H1 (cell line): Measurements from ENCODE around the gene ZC3H8. TPM values are rescaled to one million over a fixed set of nuclear protein-coding genes. Genes with fewer than 3 reads are reported as not detected.

Experiments used
- CTCF ChIA-PET: fragments of 300-600 bp; sonication (Branson Sonifier 250); formaldehyde crosslinking; loops from one replicate; lab custom pipeline; 2021; ENCODE audit not compliant: partially characterized antibody; lab: Charles Lee
- POLR2A ChIA-PET: fragments of 300-600 bp; sonication (Branson Sonifier 250); formaldehyde crosslinking; loops from one replicate; lab custom pipeline; 2021; ENCODE audit warnings: inconsistent platforms; ENCODE audit not compliant: partially characterized antibody; lab: Charles Lee
- DNase-seq, 2 experiments: peaks; one replicate each; pipeline versions ENCODE4 v3.0.0 to v3.0.0-alpha.2; 2010 to 2022; ENCODE audit warnings: low spot score in 2 of 2, low read depth in 1 of 2, mixed read lengths in 1 of 2
- FAIRE-seq: peaks from 2 replicates; lab custom pipeline; 2011; peaks lifted over from hg19 to GRCh38; lab: Jason Lieb, UNC
- H2AFZ ChIP-seq: 2 replicates; pipeline ENCODE4 v1.8.1; 2012; ENCODE audit warnings: low read length, inconsistent platforms
- H2AK5ac ChIP-seq: 2 replicates; pipeline ENCODE4 v1.6.1; 2013; ENCODE audit warnings: low read depth, low read length
- H2BK120ac ChIP-seq: replicated peaks from 2 replicates; pipeline ENCODE3; 2013; ENCODE audit warnings: low read depth, low read length, inconsistent platforms
- H2BK12ac ChIP-seq: 2 replicates; pipeline ENCODE4 v1.6.1; 2013; ENCODE audit warnings: low read depth, low read length
- H2BK15ac ChIP-seq: 2 replicates; pipeline ENCODE4 v1.6.1; 2013; ENCODE audit warnings: low read length
- H2BK20ac ChIP-seq: 2 replicates; pipeline ENCODE4 v1.6.1; 2013; ENCODE audit warnings: low read length
- H2BK5ac ChIP-seq: 2 replicates; pipeline ENCODE4 v1.6.1; 2013; ENCODE audit warnings: low read depth, low read length
- H3K14ac ChIP-seq: 2 replicates; pipeline ENCODE4 v1.6.1; 2013; ENCODE audit warnings: inconsistent platforms; ENCODE audit not compliant: insufficient read length
- H3K18ac ChIP-seq: 2 replicates; pipeline ENCODE4 v1.6.1; 2013; ENCODE audit warnings: low read length; ENCODE audit errors: extremely low read depth
- H3K23ac ChIP-seq: 2 replicates; pipeline ENCODE4 v1.6.1; 2013; ENCODE audit warnings: inconsistent platforms; ENCODE audit not compliant: insufficient read length
- H3K23me2 ChIP-seq: 2 replicates; pipeline ENCODE4 v1.6.1; 2013; ENCODE audit warnings: low read depth, low read length
- H3K27ac ChIP-seq: 2 replicates; pipeline ENCODE4 v1.6.1; 2011; ENCODE audit warnings: low read depth, low read length, inconsistent platforms
- H3K27me3 ChIP-seq, 4 experiments: replicated peaks in 1 of 4; 1 replicate in 1 of 4; 2 replicates in 3 of 4; pipeline versions ENCODE4 v1.6.1 to v1.8.1; 2011 to 2013; ENCODE audit warnings: low read length in 3 of 4, mild to moderate bottlenecking in 3 of 4, inconsistent platforms in 2 of 4, mixed read lengths in 2 of 4, moderate library complexity in 1 of 4; ENCODE audit not compliant: control insufficient read depth in 3 of 4, insufficient read depth in 3 of 4; ENCODE audit errors: extremely low read depth in 1 of 4
- H3K36me3 ChIP-seq, 4 experiments: 2 replicates each; pipeline versions ENCODE4 v1.6.1 to v1.8.1; 2011 to 2013; ENCODE audit warnings: mild to moderate bottlenecking in 4 of 4, low read length in 3 of 4, moderate library complexity in 2 of 4, control low read depth in 1 of 4, inconsistent platforms in 1 of 4; ENCODE audit not compliant: insufficient read depth in 4 of 4, control insufficient read depth in 2 of 4
- H3K4ac ChIP-seq: replicated peaks from 2 replicates; pipeline ENCODE3; 2013; ENCODE audit warnings: low read length, low read depth, mixed read lengths, inconsistent platforms; ENCODE audit not compliant: insufficient read length
- H3K4me1 ChIP-seq, 4 experiments: replicated peaks in 1 of 4; 1 replicate in 1 of 4; 2 replicates in 3 of 4; pipeline versions ENCODE4 v1.6.1 to v1.8.1; 2011 to 2013; ENCODE audit warnings: low read length in 3 of 4, inconsistent platforms in 2 of 4, mixed read lengths in 1 of 4; ENCODE audit not compliant: insufficient read depth in 4 of 4, control insufficient read depth in 3 of 4
- H3K4me2 ChIP-seq, 2 experiments: 2 replicates each; pipeline versions ENCODE4 v1.6.1 to v1.8.1; 2011 to 2013; ENCODE audit warnings: low read depth in 2 of 2, low read length in 2 of 2, control low read depth in 1 of 2, inconsistent platforms in 1 of 2, mild to moderate bottlenecking in 1 of 2; ENCODE audit not compliant: insufficient read depth in 1 of 2
- H3K4me3 ChIP-seq, 4 experiments: fragments of 200-600, 300-600 bp in 1 of 4; sonication (generic), shearing (Covaris generic), sonication (Bioruptor Twin) in 1 of 4; 2 replicates each; pipeline versions ENCODE4 v1.5.1 to v1.8.1; 2011 to 2016; ENCODE audit warnings: low read length in 4 of 4, low read depth in 3 of 4, control low read depth in 2 of 4, inconsistent platforms in 2 of 4, mild to moderate bottlenecking in 2 of 4, mixed read lengths in 1 of 4, moderate library complexity in 1 of 4; ENCODE audit not compliant: insufficient read depth in 2 of 4; ENCODE audit errors: extremely low read depth in 1 of 4
- H3K56ac ChIP-seq: replicated peaks from 2 replicates; pipeline ENCODE3; 2013; ENCODE audit warnings: low read depth, mild to moderate bottlenecking, mixed read lengths, low read length, inconsistent platforms; ENCODE audit not compliant: insufficient read length
- H3K79me1 ChIP-seq: 2 replicates; pipeline ENCODE4 v1.6.1; 2013; ENCODE audit warnings: low read depth, low read length, control low read depth
- H3K79me2 ChIP-seq, 2 experiments: 2 replicates each; pipeline versions ENCODE4 v1.6.1 to v1.8.1; 2012 to 2013; ENCODE audit warnings: low read length in 2 of 2, mild to moderate bottlenecking in 2 of 2, inconsistent platforms in 1 of 2; ENCODE audit not compliant: insufficient read depth in 2 of 2, control insufficient read depth in 1 of 2
- H3K9ac ChIP-seq, 4 experiments: replicated peaks in 1 of 4; 1 replicate in 1 of 4; 2 replicates in 3 of 4; pipeline versions ENCODE4 v1.6.1 to v1.8.1; 2011 to 2013; ENCODE audit warnings: low read depth in 3 of 4, low read length in 3 of 4, control low read depth in 2 of 4, mild to moderate bottlenecking in 2 of 4, moderate library complexity in 2 of 4, inconsistent platforms in 1 of 4; ENCODE audit errors: extremely low read depth in 1 of 4
- H3K9me3 ChIP-seq, 2 experiments: 2 replicates each; pipeline versions ENCODE4 v1.6.1 to v1.8.1; 2012 to 2013; ENCODE audit warnings: mild to moderate bottlenecking in 2 of 2, moderate library complexity in 2 of 2, control low read depth in 1 of 2, inconsistent platforms in 1 of 2, low read depth in 1 of 2, low read length in 1 of 2, mixed read lengths in 1 of 2; ENCODE audit not compliant: insufficient read depth in 2 of 2
- H4K20me1 ChIP-seq, 2 experiments: replicated peaks in 1 of 2; 2 replicates each; pipeline versions ENCODE3 to v1.8.1; 2011 to 2013; ENCODE audit warnings: inconsistent platforms in 2 of 2, low read length in 2 of 2, mild to moderate bottlenecking in 1 of 2; ENCODE audit not compliant: insufficient read depth in 2 of 2, control insufficient read depth in 1 of 2
- H4K5ac ChIP-seq: 2 replicates; pipeline ENCODE4 v1.6.1; 2013; ENCODE audit warnings: low read length, low read depth, mixed read lengths, inconsistent platforms; ENCODE audit not compliant: insufficient read length
- H4K8ac ChIP-seq: 2 replicates; pipeline ENCODE4 v1.8.0; 2013; ENCODE audit warnings: mild to moderate bottlenecking, moderate library complexity, low read length, inconsistent platforms; ENCODE audit not compliant: insufficient read depth; ENCODE audit errors: extremely low read depth
- H4K91ac ChIP-seq: replicated peaks from 2 replicates; pipeline ENCODE3; 2013; ENCODE audit warnings: low read length, mixed read lengths, inconsistent platforms; ENCODE audit not compliant: insufficient read length
- HDAC2 ChIP-seq, 2 experiments: fragments of 300-600 bp in 1 of 2; sonication (generic) in 1 of 2; IDR thresholded peaks; 2 replicates each; pipeline ENCODE4 v1.6.1; 2011 to 2012; ENCODE audit warnings: low read depth in 2 of 2, low read length in 2 of 2, mild to moderate bottlenecking in 2 of 2, moderate library complexity in 2 of 2, borderline replicate concordance in 1 of 2, inconsistent platforms in 1 of 2
- RXRA ChIP-seq: IDR thresholded peaks from 2 replicates; pipeline ENCODE4 v1.6.1; 2011; ENCODE audit warnings: low read depth, mild to moderate bottlenecking, low read length, moderate library complexity; ENCODE audit not compliant: insufficient read depth
- SIRT6 ChIP-seq: IDR thresholded peaks from one replicate; pipeline ENCODE4 v1.7.1; 2012; ENCODE audit warnings: low read length, inconsistent platforms
- SP1 ChIP-seq: IDR thresholded peaks from 2 replicates; pipeline ENCODE4 v1.6.1; 2011; ENCODE audit warnings: low read depth, low read length
- TCF12 ChIP-seq: IDR thresholded peaks from 2 replicates; pipeline ENCODE4 v1.6.1; 2011; ENCODE audit warnings: low read depth, mild to moderate bottlenecking, low read length
- ZNF274 ChIP-seq: IDR thresholded peaks from 2 replicates; pipeline ENCODE4 v1.7.0; 2012; ENCODE audit warnings: low read length, borderline replicate concordance; ENCODE audit errors: extremely low read depth
- WGBS, 2 experiments: shearing (Covaris generic) in 1 of 2; methylation state at CpG; one replicate each; pipeline versions ENCODE4 v1.1.6 to v1.1.7; 2013 to 2015; ENCODE audit warnings: low lambda C conversion rate in 2 of 2, mixed read lengths in 2 of 2, inconsistent platforms in 1 of 2, low coverage in 1 of 2, missing lambda C conversion rate in 1 of 2; ENCODE audit not compliant: insufficient replicate concordance in 2 of 2, insufficient coverage in 1 of 2, insufficient read length in 1 of 2; ENCODE audit errors: extremely low coverage in 1 of 2, missing lambda C conversion rate in 1 of 2; 5-methylcytosine and 5-hydroxymethylcytosine counted together
- polyA plus RNA-seq, 7 experiments: library from polyadenylated mRNA; depleted of rRNA in 3 of 7; stranded (reverse) in 5 of 7; unstranded in 2 of 7; fragments of >200 nt in 5 of 7; fragments of 200-250 nt in 2 of 7; gene quantifications; 1 replicate in 5 of 7; 2 replicates in 1 of 7; 4 replicates in 1 of 7; pipeline versions ENCODE4 v1.2.1 to v1.2.3, GENCODE V29; 2011 to 2013; ENCODE audit warnings: missing spikeins in 2 of 7, mixed read lengths in 2 of 7
- total RNA-seq: library from RNA; stranded (reverse); fragmentation: NEBNext Ultra II Directional; extraction: Animal tissue kit (Norgen Biotek cat#: 25700); gene quantifications from 2 replicates; pipeline ENCODE4 v1.2.1, GENCODE V29; 2021
- TF ChIP-seq, protein P1 (sequence below): IDR thresholded peaks from 2 replicates; pipeline ENCODE4 v1.6.1; 2012; ENCODE audit warnings: low read length, inconsistent platforms

ZC3H8 gene
- total and polyA plus RNA-seq, 2 of the 8 experiments (the other 6 are each of a cell fraction or from before 2014, with no cell fraction given), result 1.9 to 7.1 TPM

DNA sequence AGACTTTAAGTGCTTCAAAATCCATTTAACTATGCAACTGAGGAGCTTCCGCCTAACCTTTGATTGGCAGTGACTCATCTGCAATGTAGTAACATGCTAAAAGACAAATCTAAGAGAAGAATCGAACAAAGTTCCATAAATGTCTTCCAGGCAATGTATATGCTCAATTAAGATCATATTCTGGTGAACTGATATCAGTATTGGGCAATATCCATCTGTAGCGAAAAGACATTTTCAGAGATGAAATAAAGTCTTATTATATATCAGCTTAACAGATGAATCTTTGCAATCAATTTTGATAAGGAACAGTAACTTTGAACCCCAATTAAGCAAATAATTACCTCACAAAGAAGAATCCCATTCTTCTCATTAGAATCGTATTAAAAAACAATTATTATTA, 11.6 kb downstream of the ZC3H8 start:
- Histone ChIP-seq H3K79me2 (no peaks in the 10 kb centered on the region), H3K4me2 (no peak overlapping the region), H2BK120ac (no peak overlapping the region), H2BK5ac (no peak overlapping the region), H3K4me1 (no peaks in the 10 kb centered on the region), H3K9ac (no peak overlapping the region), H3K4me3 (no peak overlapping the region), H2BK12ac (no peak overlapping the region), H3K56ac (no peak overlapping the region), H2AK5ac (no peak overlapping the region), H2BK15ac (no peak overlapping the region), H4K5ac (no peak overlapping the region), H4K8ac (no peak overlapping the region), H3K36me3 (peaks cover 0 to 6% (median 0%) of the 10 kb centered on the region in 4 experiments; a peak in 3 of 8 replicates), H2AFZ (no peak overlapping the region), H4K20me1 (no peaks in the 10 kb centered on the region), H3K9me3 (no peaks in the 10 kb centered on the region), H2BK20ac (no peak overlapping the region), H4K91ac (no peak overlapping the region), H3K14ac (no peak overlapping the region), H3K23ac (no peak overlapping the region), H3K23me2 (peaks cover 2% of the 10 kb centered on the region; the same call in 1 of the 2 replicates), H3K27ac (no peak overlapping the region), H3K18ac (no peak overlapping the region), H3K27me3 (no peaks in the 10 kb centered on the region), H3K4ac (no peak overlapping the region), H3K79me1 (no peaks in the 10 kb centered on the region)
- DNase-seq, result no peak
- ChIA-PET POLR2A (interaction anchor here (1.5 kb wide), 1 partner anchor 11 kb away, joined by 4 read pairs; no protein-coding TSS in a partner anchor), CTCF (interaction anchor here (1.1 kb wide), 1 partner anchor 357 kb away, joined by 3 read pairs; no protein-coding TSS in a partner anchor)
- TF ChIP-seq ZNF274 (no peak), RXRA (no peak), HDAC2 (IDR thresholded peaks at IDR 0.05; ENCODE audit: borderline replicate concordance in 1 of 2, low read depth in 2 of 2, low read length in 2 of 2) (no peak), SP1 (no peak), SIRT6 (no peak), TCF12 (no peak)
- TF ChIP-seq, protein P1, sequence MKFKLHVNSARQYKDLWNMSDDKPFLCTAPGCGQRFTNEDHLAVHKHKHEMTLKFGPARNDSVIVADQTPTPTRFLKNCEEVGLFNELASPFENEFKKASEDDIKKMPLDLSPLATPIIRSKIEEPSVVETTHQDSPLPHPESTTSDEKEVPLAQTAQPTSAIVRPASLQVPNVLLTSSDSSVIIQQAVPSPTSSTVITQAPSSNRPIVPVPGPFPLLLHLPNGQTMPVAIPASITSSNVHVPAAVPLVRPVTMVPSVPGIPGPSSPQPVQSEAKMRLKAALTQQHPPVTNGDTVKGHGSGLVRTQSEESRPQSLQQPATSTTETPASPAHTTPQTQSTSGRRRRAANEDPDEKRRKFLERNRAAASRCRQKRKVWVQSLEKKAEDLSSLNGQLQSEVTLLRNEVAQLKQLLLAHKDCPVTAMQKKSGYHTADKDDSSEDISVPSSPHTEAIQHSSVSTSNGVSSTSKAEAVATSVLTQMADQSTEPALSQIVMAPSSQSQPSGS, result no peak
- WGBS, 2 experiments, result 95% methylated on average over 4 of the region's 4 CpGs; no CpG with 5 or more reads in 1 of the 2 experiments
- no peak for FAIRE-seq
